Posterior vena cava (tissue), 2 donors: ENCODE results near the gene VAV1. TPM values are rescaled to one million over a fixed set of nuclear protein-coding genes. Genes with fewer than 3 reads are reported as not detected.
"Not testable (repeated sequence)": the region's sequence is repeated elsewhere in the genome, so short reads cannot be mapped to it uniquely, and the experiment has no call there.

Source experiments
- DNase-seq: peaks from one replicate; pipeline ENCODE4 v3.0.0-alpha.2; 2020; ENCODE audit warnings: low spot score
- intact Hi-C, 2 donors: fragments of 100-400 bp; cut with DNase I; formaldehyde crosslinking; loops; one replicate each; pipeline versions ENCODE4 v1.14.1 to v1.14.2; 2022 to 2023
- total RNA-seq, 2 donors: library from RNA; stranded (reverse); fragmentation: NEBNext Ultra II Directional; extraction: Animal tissue kit (Norgen Biotek cat#: 25700); gene quantifications; one replicate each; pipeline ENCODE4 v1.2.1, GENCODE V29; 2021
- donor health status: DM: yes; HTN: yes; CAD: no.
- donor health status: DM: yes; HTN: yes; CAD: no.

The VAV1 gene
- total RNA-seq, 2 donors from 2014 or later: 6.4 to 7.8 TPM

GRCh38 chr19:6774821-6775707 lies 2.6 kb downstream of the VAV1 start:
- intact Hi-C loops: no loop called here
- DNase-seq: no peak

GRCh38 chr19:6776045-6776444 lies 3.5 kb downstream of the VAV1 start:
- DNase-seq, intact Hi-C loops: not testable (repeated sequence)

- no peak for DNase-seq
- intact Hi-C loops: no loop called here
Measured at GRCh38 chr19:6776999-6777398, 4.5 kb downstream of the VAV1 start.

GRCh38 chr19:6777434-6777833 lies 4.9 kb downstream of the VAV1 start:
- intact Hi-C loops: no loop called here
- DNase-seq: no peak

GRCh38 chr19:6778386-6778785 lies 5.9 kb downstream of the VAV1 start:
- DNase-seq: no peak
- intact Hi-C loops: no loop called here

GRCh38 chr19:6779206-6779605 lies 6.7 kb downstream of the VAV1 start:
- DNase-seq: no peak
- intact Hi-C loops: no loop called here

GRCh38 chr19:6787393-6787792 lies 14.9 kb downstream of the VAV1 start:
- intact Hi-C loops: loop anchor here in 1 of 2 donors (10.0 kb wide), 1 partner anchor 687 kb away; no protein-coding TSS in a partner anchor
- DNase-seq: no peak

GRCh38 chr19:6788896-6789295 lies 16.4 kb downstream of the VAV1 start:
- intact Hi-C loops: loop anchor here in 1 of 2 donors (10.0 kb wide), 1 partner anchor 686 kb away; no protein-coding TSS in a partner anchor

GRCh38 chr19:6790194-6791128 lies 18.0 kb downstream of the VAV1 start:
- DNase-seq: no peak

More at GRCh38 chr19:6788896-6789295, 16.4 kb downstream of the VAV1 start:
- no peak for DNase-seq

GRCh38 chr19:6791237-6791636 lies 18.7 kb downstream of the VAV1 start:
- no peak for DNase-seq
- intact Hi-C loops: no loop called here

More at GRCh38 chr19:6790194-6791128, 18.0 kb downstream of the VAV1 start:
- intact Hi-C loops: no loop called here

GRCh38 chr19:6793411-6793810 lies 20.9 kb downstream of the VAV1 start:
- intact Hi-C loops: no loop called here
- DNase-seq: no peak

GRCh38 chr19:6793973-6794372 lies 21.5 kb downstream of the VAV1 start:
- intact Hi-C loops: no loop called here
- DNase-seq: no peak

- intact Hi-C loops: no loop called here
- no peak for DNase-seq
Measured at GRCh38 chr19:6794686-6795431, 22.4 kb downstream of the VAV1 start.

- no peak for DNase-seq
- intact Hi-C loops: no loop called here
Measured at GRCh38 chr19:6796278-6796677, 23.8 kb downstream of the VAV1 start.

GRCh38 chr19:6797646-6798045 lies 25.1 kb downstream of the VAV1 start:
- DNase-seq: no peak
- intact Hi-C loops: no loop called here

GRCh38 chr19:6800160-6800790 lies 27.8 kb downstream of the VAV1 start:
- intact Hi-C loops, DNase-seq: not testable (repeated sequence)

- intact Hi-C loops: no loop called here
- DNase-seq: no peak
Measured at GRCh38 chr19:6800991-6801484, 28.5 kb downstream of the VAV1 start.

GRCh38 chr19:6801485-6802086 lies 29.1 kb downstream of the VAV1 start:
- intact Hi-C loops: no loop called here
- DNase-seq: peak; percentile 94
